Epithelial cell of esophagus (primary cell): ENCODE results near the gene NOX4.

Experiments
- DNase-seq: peaks from one replicate; pipeline ENCODE4 v3.0.0; 2010; ENCODE audit warnings: low read depth
- H3K4me3 ChIP-seq: 2 replicates; pipeline ENCODE4 v1.5.1; 2011; ENCODE audit warnings: mild to moderate bottlenecking, low read length, control low read depth
- TF ChIP-seq, protein P1 (sequence below): IDR thresholded peaks from 2 replicates; pipeline ENCODE4 v1.5.1; 2011; ENCODE audit warnings: low read depth, mild to moderate bottlenecking, low read length, control low read depth, inconsistent platforms; ENCODE audit not compliant: insufficient read depth; ENCODE audit errors: missing control alignments

NOX4 gene

DNA sequence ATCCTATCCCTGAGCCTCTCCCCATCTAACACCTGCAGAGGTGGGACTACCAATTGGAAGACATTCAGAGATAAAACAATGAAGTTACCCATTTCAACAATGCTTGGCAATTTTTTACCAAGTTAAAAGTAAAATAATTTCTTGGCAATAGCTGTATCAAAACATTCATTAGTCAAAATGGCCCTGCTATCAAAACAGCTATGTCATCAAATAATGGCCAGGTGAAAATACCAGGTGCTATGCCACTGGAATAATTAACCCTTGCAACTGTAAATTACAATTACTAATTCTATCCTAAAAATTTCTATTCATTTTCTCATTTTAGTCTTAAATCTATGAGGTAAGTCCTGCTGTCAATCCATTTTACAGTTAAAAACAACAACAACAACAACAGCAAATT is 43.3 kb downstream of the NOX4 start:
- no peak overlapping the region for H3K4me3 ChIP-seq
- DNase-seq: no peak
- TF ChIP-seq, protein P1, sequence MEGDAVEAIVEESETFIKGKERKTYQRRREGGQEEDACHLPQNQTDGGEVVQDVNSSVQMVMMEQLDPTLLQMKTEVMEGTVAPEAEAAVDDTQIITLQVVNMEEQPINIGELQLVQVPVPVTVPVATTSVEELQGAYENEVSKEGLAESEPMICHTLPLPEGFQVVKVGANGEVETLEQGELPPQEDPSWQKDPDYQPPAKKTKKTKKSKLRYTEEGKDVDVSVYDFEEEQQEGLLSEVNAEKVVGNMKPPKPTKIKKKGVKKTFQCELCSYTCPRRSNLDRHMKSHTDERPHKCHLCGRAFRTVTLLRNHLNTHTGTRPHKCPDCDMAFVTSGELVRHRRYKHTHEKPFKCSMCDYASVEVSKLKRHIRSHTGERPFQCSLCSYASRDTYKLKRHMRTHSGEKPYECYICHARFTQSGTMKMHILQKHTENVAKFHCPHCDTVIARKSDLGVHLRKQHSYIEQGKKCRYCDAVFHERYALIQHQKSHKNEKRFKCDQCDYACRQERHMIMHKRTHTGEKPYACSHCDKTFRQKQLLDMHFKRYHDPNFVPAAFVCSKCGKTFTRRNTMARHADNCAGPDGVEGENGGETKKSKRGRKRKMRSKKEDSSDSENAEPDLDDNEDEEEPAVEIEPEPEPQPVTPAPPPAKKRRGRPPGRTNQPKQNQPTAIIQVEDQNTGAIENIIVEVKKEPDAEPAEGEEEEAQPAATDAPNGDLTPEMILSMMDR: no peak

DNA sequence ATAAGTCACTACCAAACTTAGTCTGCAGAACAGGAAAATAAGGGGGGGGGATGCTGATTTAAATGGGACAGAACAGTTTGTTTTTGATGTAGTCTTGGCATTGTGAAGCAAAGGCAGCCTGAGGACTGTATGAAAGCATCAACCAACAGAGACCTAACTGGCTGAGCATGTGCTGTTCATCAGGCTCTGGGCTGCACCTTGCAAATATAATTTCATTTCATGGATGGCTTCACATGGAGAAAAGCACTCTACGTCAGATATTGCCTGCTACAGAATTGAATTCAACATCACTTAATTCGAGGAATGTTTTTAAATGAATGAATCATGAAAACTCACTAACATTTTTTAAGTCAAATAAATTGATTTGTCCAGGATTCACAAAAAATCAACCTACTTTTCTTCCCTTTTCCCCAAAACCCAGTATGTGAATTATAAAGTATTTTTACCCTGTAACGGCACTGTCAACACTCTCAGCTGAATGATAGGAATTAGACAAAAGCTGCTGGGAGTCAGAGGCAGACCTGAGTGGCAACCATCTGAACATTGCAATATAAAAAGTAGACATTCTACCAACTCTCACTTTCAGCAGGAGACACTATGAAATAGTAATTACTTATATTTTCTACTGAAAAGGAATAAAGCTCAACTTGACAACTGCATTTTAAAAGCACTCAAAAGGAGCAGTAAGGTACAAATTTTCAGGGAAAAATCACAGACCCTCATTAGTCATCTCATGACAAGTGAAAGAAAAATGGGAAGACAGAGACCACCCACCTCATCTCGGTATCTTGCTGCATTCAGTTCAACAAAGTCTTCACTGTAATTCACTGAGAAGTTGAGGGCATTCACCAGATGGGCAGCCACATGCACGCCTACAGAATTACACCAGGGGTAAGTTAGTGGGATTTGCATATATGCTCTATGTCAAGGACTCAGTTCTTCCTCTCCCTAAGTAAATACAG is 47.5 kb downstream of the NOX4 start:
- DNase-seq: no peak
- TF ChIP-seq, protein P1: no peak
- no peak overlapping the region for H3K4me3 ChIP-seq

DNA sequence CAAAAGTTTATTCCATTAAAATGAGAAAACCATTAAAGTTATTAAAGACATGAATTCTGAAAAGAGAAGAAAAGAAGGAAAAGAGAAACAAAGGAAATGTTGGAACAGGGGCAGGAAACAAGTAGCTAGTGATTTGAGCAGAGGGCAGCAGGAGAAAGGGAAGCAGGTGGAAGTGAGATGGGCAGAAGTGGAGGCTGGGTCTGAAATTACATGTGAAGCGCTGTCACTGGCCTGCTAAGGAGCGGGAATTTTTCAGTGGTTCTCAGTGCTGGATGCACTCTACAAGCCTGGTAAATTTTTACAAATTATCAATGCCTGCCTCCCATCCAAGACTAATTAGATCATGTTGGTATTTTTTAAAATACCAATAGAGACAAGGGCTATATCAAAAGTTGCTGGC is 48.4 kb downstream of the NOX4 start:
- DNase-seq: no peak
- TF ChIP-seq, protein P1: no peak
- H3K4me3 ChIP-seq: no peak overlapping the region

DNA sequence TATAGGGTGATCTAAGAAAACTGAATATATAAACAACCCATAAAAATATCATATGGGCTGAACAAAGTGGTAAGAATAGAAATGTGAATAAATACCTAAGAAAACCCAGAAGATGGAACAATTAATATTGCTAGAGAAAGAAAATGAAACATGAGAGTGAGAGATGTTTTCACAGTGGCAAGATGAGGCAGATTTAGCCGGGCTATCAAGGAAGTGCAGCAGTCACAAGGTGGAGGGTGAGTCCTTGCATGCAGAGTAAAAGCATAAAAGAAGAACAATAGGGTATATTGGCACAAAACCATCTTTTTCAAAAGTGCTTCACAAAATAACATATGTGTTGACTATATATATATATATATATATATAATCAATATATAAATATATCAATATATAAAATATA is 49.6 kb downstream of the NOX4 start:
- no peak overlapping the region for H3K4me3 ChIP-seq
- TF ChIP-seq, protein P1: no peak

DNA sequence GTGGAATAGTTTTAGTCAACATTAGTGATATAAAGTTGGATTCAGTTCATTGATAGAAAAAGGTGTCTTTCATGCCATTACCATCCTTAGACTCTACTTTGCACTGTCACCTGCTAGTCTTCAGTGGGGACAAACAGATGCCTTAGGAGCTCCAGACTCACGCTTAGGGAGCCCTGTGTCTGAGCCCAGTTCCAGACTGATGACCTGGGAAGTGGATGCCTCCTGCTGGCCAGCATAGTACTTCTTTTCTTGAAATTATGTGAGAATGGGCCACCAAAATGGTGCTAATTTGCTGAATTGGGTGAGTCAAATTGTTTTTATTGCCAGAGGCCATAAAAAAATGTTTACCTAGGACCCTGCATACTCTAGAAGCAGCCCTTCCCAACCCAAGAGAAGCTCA is 53.9 kb downstream of the NOX4 start:
- no peak overlapping the region for H3K4me3 ChIP-seq
- TF ChIP-seq, protein P1: peak; percentile 7

More for the DNA sequence above, 49.6 kb downstream of the NOX4 start:
- DNase-seq: no peak

DNA sequence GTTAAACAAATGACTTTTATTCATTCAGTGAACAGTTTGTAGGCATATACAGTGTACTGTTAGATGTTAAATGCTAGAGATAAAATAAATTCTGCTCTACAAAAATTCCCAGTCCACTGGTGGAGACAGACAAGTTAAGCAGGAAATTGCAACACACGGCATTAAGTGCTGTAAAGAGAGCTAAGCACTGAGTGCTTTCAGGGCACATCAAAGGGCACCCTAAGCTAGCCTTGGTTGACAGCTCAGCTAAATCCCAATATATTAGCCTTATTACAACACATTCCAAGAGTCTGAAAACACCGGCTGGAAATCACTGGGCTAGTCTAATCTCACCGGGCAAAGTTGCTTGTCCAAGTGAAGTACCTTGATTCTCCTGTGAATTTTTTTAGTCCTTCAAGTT is 55.1 kb downstream of the NOX4 start:
- no peak overlapping the region for H3K4me3 ChIP-seq
- peak; percentile 84 for DNase-seq
- TF ChIP-seq, protein P1: no peak

More for the DNA sequence above, 53.9 kb downstream of the NOX4 start:
- peak; percentile 4 for DNase-seq
